Osteoblast (primary cell): ENCODE results near the gene PPP2R3B. TPM values are rescaled to one million over a fixed set of nuclear protein-coding genes. Genes with fewer than 3 reads are reported as not detected.
A peak's percentile ranks its signal among the peaks of the same experiment; 100 is the strongest.

Experiments
- DNase-seq: peaks from one replicate; pipeline ENCODE4 v3.0.0; 2011; ENCODE audit warnings: low spot score, mixed read lengths; ENCODE audit not compliant: insufficient read length; ENCODE audit errors: missing footprints
- H2AFZ ChIP-seq: 2 replicates; pipeline ENCODE4 v1.6.0; 2011; ENCODE audit warnings: mild to moderate bottlenecking, low read length
- H3K27ac ChIP-seq: 2 replicates; pipeline ENCODE4 v1.5.1; 2011; ENCODE audit warnings: mild to moderate bottlenecking, low read depth, low read length, moderate library complexity
- H3K27me3 ChIP-seq: 2 replicates; pipeline ENCODE4 v1.6.0; 2012; ENCODE audit warnings: mild to moderate bottlenecking, control low read depth, inconsistent platforms, low read length, moderate library complexity; ENCODE audit not compliant: insufficient read depth
- H3K36me3 ChIP-seq: 2 replicates; pipeline ENCODE4 v1.5.1; 2011; ENCODE audit warnings: mild to moderate bottlenecking, low read length, control low read depth, moderate library complexity; ENCODE audit not compliant: insufficient read depth
- H3K4me1 ChIP-seq: 2 replicates; pipeline ENCODE4 v1.5.1; 2011; ENCODE audit warnings: mild to moderate bottlenecking, low read length, control low read depth, moderate library complexity; ENCODE audit not compliant: insufficient read depth
- H3K4me2 ChIP-seq: 2 replicates; pipeline ENCODE4 v1.6.0; 2011; ENCODE audit warnings: mild to moderate bottlenecking, low read length; ENCODE audit not compliant: insufficient read depth
- H3K4me3 ChIP-seq: fragments of 200-600 bp; sonication (generic); 3 replicates; pipeline ENCODE4 v1.5.1; 2012; ENCODE audit warnings: mild to moderate bottlenecking, low read length, inconsistent platforms; ENCODE audit not compliant: insufficient read depth
- H3K79me2 ChIP-seq: 2 replicates; pipeline ENCODE4 v1.6.0; 2012; ENCODE audit warnings: mild to moderate bottlenecking, low read length, control low read depth, inconsistent platforms; ENCODE audit not compliant: insufficient read depth
- H3K9me3 ChIP-seq: 2 replicates; pipeline ENCODE4 v1.5.1; 2011; ENCODE audit warnings: low read depth, low read length, control low read depth
- H4K20me1 ChIP-seq: 2 replicates; pipeline ENCODE4 v1.6.0; 2012; ENCODE audit warnings: mild to moderate bottlenecking, low read length, control low read depth; ENCODE audit not compliant: insufficient read depth
- CTCF ChIP-seq: IDR thresholded peaks from 2 replicates; pipeline ENCODE4 v1.5.1; 2011; ENCODE audit warnings: mild to moderate bottlenecking, low read depth, low read length, moderate library complexity; ENCODE audit errors: extremely low read depth
- total RNA-seq: library from RNA; depleted of rRNA; stranded (reverse); fragments of >200 nt; gene quantifications from 2 replicates; pipeline ENCODE4 v1.2.3, GENCODE V29; 2012

The PPP2R3B gene
- total RNA-seq, 1 donor: 13.4 TPM

DNA sequence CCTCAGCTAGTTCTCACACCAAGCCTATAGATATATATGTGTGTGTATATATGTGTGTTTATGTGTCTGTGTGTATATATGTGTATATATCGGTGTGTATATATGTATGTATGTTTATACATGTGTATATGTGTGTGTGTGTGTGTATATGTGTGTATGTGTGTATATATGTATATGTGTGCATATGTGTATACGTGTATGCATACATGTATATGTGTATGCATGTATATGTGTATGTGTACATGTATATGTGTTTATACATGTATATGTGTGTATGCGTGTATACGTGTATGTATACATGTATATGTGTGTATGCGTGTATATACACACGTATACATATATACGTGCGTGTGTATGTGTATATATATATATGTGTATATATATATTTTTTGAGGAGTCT lies 86.4 kb downstream of the PPP2R3B start:
- Histone ChIP-seq H3K27me3 (no peaks in the 10 kb centered on the region), H3K27ac (no peak overlapping the region), H3K36me3 (peaks cover 26% of the 10 kb centered on the region), H4K20me1 (no peaks in the 10 kb centered on the region), H3K4me1 (no peaks in the 10 kb centered on the region), H3K79me2 (no peaks in the 10 kb centered on the region), H2AFZ (no peak overlapping the region), H3K9me3 (no peaks in the 10 kb centered on the region), H3K4me3 (no peak overlapping the region), H3K4me2 (no peak overlapping the region)
- TF ChIP-seq CTCF: no peak
- DNase-seq: no peak

- Histone ChIP-seq H3K4me2 (no peak overlapping the region), H3K27ac (no peak overlapping the region), H4K20me1 (no peaks in the 10 kb centered on the region), H3K4me3 (no peak overlapping the region), H3K79me2 (no peaks in the 10 kb centered on the region), H3K36me3 (peaks cover 26% of the 10 kb centered on the region), H3K4me1 (no peaks in the 10 kb centered on the region), H3K9me3 (no peaks in the 10 kb centered on the region), H3K27me3 (no peaks in the 10 kb centered on the region), H2AFZ (no peak overlapping the region)
- no peak for DNase-seq
- TF ChIP-seq CTCF: no peak
Observed at GRCh38 chrX:298993-299392, 87.7 kb downstream of the PPP2R3B start.

DNA sequence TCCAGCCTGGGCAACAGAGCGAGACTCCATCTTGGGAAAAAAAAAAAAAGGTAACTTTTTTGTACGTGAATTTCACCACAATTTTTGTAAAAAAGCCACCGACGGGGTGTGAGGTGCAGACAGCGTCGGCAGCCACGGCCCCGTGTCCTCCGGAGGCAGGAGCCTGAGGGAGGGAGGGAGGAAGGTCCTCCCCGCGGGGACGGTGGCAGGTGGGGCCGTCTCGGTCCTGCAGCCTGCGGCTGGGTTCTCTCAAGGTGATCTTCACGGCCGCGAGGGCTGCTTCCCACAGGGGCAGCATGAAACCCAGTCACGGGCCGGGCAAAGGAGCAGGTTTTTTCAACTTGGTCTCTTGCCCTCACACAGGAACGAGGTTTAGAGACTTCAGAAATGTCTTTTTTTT lies 91.6 kb downstream of the PPP2R3B start:
- Histone ChIP-seq H2AFZ (no peak overlapping the region), H3K4me3 (no peak overlapping the region), H3K4me2 (no peak overlapping the region), H3K27ac (no peak overlapping the region), H3K36me3 (peaks cover 32% of the 10 kb centered on the region), H3K27me3 (no peaks in the 10 kb centered on the region), H3K4me1 (no peaks in the 10 kb centered on the region), H3K9me3 (no peaks in the 10 kb centered on the region), H4K20me1 (no peaks in the 10 kb centered on the region), H3K79me2 (no peaks in the 10 kb centered on the region)
- DNase-seq: peak; percentile 51
- no peak for TF ChIP-seq CTCF

- Histone ChIP-seq H3K4me1 (no peaks in the 10 kb centered on the region), H3K9me3 (no peaks in the 10 kb centered on the region), H3K4me3 (no peak overlapping the region), H3K79me2 (no peaks in the 10 kb centered on the region), H3K27me3 (no peaks in the 10 kb centered on the region), H3K27ac (no peak overlapping the region), H4K20me1 (no peaks in the 10 kb centered on the region), H3K4me2 (no peak overlapping the region), H3K36me3 (peaks cover 34% of the 10 kb centered on the region), H2AFZ (no peak overlapping the region)
- TF ChIP-seq CTCF: no peak
- peak; percentile 80 for DNase-seq
Observed at GRCh38 chrX:292900-293897, 93.5 kb downstream of the PPP2R3B start.
